Right lobe of liver (tissue), 6 donors: ENCODE results near the gene KIAA1549. TPM values are rescaled to one million over a fixed set of nuclear protein-coding genes. Genes with fewer than 3 reads are reported as not detected.

Experiments used
- ATAC-seq, 4 donors: fragments of 200-7000 bp; cut with Tn5 transposase; one replicate each; pipeline ENCODE4 v1.9.1; 2020; ENCODE audit warnings: mild to moderate bottlenecking in 4 of 4, moderate library complexity in 4 of 4
- DNase-seq, 3 donors: peaks; one replicate each; pipeline ENCODE4 v3.0.0-alpha.2; 2020
- H3K27ac ChIP-seq, 3 donors: fragments of 200-600 bp; one replicate each; pipeline ENCODE4 v1.8.0; 2022
- H3K27me3 ChIP-seq, 2 donors: fragments of 200-600 bp; one replicate each; pipeline ENCODE4 v1.8.0; 2022
- H3K36me3 ChIP-seq, 4 donors: fragments of 200-600 bp; sonication (generic) in 1 of 4; one replicate each; pipeline versions ENCODE4 v1.5.1 to v1.8.0; 2017 to 2022; ENCODE audit warnings: control low read depth in 1 of 4
- H3K4me1 ChIP-seq, 4 donors: fragments of 200-600 bp; sonication (generic) in 1 of 4; one replicate each; pipeline versions ENCODE4 v1.5.1 to v1.8.0; 2017 to 2022; ENCODE audit warnings: control low read depth in 1 of 4
- H3K4me3 ChIP-seq, 3 donors: fragments of 200-600 bp; one replicate each; pipeline ENCODE4 v1.8.0; 2022
- H3K9me3 ChIP-seq, 4 donors: fragments of 200-600 bp; sonication (generic) in 1 of 4; one replicate each; pipeline versions ENCODE4 v1.5.1 to v1.8.0; 2017 to 2022; ENCODE audit warnings: control low read depth in 1 of 4
- POLR2A ChIP-seq: fragments of 450-650 bp; IDR thresholded peaks from one replicate; pipeline ENCODE4 v1.6.1; 2017; ENCODE audit warnings: antibody characterized with exemption, mild to moderate bottlenecking
- WGBS: methylation state at CpG from one replicate; pipeline ENCODE4 v1.1.6; 2018; ENCODE audit warnings: low coverage, low lambda C conversion rate; ENCODE audit not compliant: insufficient coverage; ENCODE audit errors: missing lambda C conversion rate; 5-methylcytosine and 5-hydroxymethylcytosine counted together
- intact Hi-C, 2 donors: fragments of 100-400 bp; cut with DNase I; formaldehyde crosslinking; loops; one replicate each; pipeline versions ENCODE4 v1.11.2 to v1.14.1; 2022
- total RNA-seq, 6 experiments: library from RNA; depleted of rRNA in 2 of 6; stranded (reverse); fragments of >200 nt in 2 of 6; fragmentation: NEBNext Ultra II Directional in 3 of 6; extraction: Animal tissue kit (Norgen Biotek cat#: 25700) in 3 of 6; gene quantifications; one replicate each; pipeline versions ENCODE4 v1.1.0 to v1.2.4, GENCODE V29; 2016 to 2023
- TF ChIP-seq, protein P1 (sequence below), 4 donors: fragments of 200-600 bp in 3 of 4; fragments of 450-650 bp in 1 of 4; IDR thresholded peaks; one replicate each; pipeline versions ENCODE4 v1.5.1 to v1.8.0; 2016 to 2022; ENCODE audit warnings: antibody characterized with exemption in 4 of 4, mild to moderate bottlenecking in 2 of 4
- donor health status: DM: no; HTN: yes; CAD: no.
- donor health status: DM: no; HTN: no; CAD: no.
- donor health status: DM: no; HTN: no; CAD: no.
- donor health status: DM: no; HTN: yes; CAD: no.
- donor health status: DM: no; HTN: yes; CAD: no.

KIAA1549 gene
- total RNA-seq, 6 experiments from 2014 or later, result 0.56 to 1.9 (median 0.68) TPM

DNA sequence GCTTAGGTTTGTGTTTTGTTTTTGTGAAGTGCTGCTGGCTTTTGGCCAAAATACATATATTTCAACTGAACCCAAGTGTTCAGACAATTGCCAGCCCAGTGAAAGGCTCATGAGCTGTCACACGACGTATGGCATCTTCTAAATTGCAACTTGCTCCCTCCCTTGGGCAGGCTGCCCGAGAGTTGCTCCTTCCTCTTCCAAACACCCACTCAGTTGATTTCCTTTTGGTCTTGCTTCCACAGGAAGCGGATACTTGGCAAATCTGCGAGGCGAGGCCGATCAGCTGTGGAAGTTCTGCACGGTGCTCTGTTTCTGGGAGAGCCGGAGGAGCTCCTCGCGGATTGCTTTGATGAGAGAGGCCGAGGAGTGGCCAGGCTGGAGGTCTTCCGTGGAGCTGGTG lies 143.6 kb downstream of the KIAA1549 start:
- Histone ChIP-seq H3K4me1 (no peaks in the 10 kb centered on the region), H3K27me3 (no peaks in the 10 kb centered on the region), H3K36me3 (no peaks in the 10 kb centered on the region), H3K9me3 (no peaks in the 10 kb centered on the region), H3K4me3 (no peak overlapping the region), H3K27ac (no peak overlapping the region)
- peak in 2 of 4 donors; percentile 34 to 41 for ATAC-seq
- intact Hi-C loops, result no loop called here
- WGBS, result 79% methylated on average over 10 of the region's 13 CpGs
- peak in 1 of 3 donors; percentile 23 for DNase-seq
- TF ChIP-seq, protein P1, sequence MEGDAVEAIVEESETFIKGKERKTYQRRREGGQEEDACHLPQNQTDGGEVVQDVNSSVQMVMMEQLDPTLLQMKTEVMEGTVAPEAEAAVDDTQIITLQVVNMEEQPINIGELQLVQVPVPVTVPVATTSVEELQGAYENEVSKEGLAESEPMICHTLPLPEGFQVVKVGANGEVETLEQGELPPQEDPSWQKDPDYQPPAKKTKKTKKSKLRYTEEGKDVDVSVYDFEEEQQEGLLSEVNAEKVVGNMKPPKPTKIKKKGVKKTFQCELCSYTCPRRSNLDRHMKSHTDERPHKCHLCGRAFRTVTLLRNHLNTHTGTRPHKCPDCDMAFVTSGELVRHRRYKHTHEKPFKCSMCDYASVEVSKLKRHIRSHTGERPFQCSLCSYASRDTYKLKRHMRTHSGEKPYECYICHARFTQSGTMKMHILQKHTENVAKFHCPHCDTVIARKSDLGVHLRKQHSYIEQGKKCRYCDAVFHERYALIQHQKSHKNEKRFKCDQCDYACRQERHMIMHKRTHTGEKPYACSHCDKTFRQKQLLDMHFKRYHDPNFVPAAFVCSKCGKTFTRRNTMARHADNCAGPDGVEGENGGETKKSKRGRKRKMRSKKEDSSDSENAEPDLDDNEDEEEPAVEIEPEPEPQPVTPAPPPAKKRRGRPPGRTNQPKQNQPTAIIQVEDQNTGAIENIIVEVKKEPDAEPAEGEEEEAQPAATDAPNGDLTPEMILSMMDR (IDR thresholded peaks at IDR 0.05), result no peak
- TF ChIP-seq POLR2A, result no peak

DNA sequence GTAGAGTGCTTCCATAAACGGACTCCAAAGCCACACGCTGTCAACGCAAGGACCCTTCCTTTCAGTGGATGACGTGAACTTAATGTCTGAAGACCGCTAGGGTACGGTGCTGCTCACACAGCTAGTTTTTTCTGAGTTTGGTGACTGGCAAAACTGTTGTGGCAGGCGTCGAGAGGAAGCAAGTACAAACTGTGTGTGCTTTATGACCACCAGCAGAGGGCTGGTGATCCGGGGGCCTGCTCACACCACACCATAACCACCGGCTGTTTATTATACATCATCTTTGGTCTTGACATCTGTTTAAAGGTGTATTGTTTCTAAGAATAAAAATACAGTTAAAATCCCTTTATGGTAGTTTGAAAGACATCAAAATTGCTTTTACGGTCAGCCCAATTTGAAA lies 146.1 kb downstream of the KIAA1549 start:
- no peak for DNase-seq
- Histone ChIP-seq H3K9me3 (no peaks in the 10 kb centered on the region), H3K4me1 (no peaks in the 10 kb centered on the region), H3K36me3 (no peaks in the 10 kb centered on the region), H3K27me3 (no peaks in the 10 kb centered on the region), H3K27ac (no peak overlapping the region), H3K4me3 (no peak overlapping the region)
- 90% methylated on average over 9 of the region's 11 CpGs for WGBS
- intact Hi-C loops, result no loop called here
- ATAC-seq, result no peak
- TF ChIP-seq, protein P1 (IDR thresholded peaks at IDR 0.05), result no peak
- TF ChIP-seq POLR2A, result no peak

DNA sequence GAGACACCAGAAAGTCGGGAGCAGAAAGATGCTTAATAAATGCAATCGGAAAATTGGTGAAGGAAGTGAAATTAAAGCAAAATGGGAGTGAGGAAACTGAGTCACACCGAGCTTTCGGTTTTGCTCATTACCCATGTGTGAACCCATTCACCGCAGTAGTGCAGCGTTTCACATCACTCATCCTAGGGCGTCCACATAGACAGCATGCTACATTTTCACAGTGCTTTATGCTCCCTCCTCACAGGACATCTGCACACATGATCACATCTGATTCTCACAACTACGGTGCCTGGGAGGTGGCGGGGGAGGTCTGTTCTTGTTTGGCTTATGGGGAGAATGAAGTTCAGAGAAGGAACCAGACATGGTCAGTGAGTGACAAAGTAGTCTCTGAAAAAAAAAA lies 146.6 kb downstream of the KIAA1549 start:
- TF ChIP-seq, protein P1 (IDR thresholded peaks at IDR 0.05), result no peak
- TF ChIP-seq POLR2A, result no peak
- Histone ChIP-seq H3K4me3 (no peak overlapping the region), H3K27ac (no peak overlapping the region), H3K4me1 (no peaks in the 10 kb centered on the region), H3K9me3 (no peaks in the 10 kb centered on the region), H3K36me3 (no peaks in the 10 kb centered on the region), H3K27me3 (no peaks in the 10 kb centered on the region)
- ATAC-seq (no peak), DNase-seq (no peak)
- WGBS, result 82% methylated on average over 9 of the region's 9 CpGs
- intact Hi-C loops, result no loop called here

DNA sequence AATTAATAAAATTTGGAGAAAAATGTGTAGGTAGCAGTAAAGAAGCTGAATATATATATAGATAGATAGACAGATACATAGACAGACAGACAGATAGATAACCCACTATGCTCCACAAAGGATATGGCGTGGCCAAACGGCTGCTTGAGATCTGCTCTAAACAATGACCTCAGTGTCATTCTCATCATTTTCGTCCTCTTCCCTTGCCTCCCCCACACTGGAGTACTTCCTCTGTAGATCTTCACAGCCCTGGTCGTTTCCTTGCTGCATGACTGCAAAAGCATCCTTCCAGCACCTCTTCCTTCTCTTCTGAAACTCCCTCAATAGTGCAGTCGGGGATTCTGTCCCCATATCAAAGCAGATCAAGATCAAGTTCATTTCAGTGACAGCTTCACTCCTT lies 147.6 kb downstream of the KIAA1549 start:
- no peak overlapping the region for H3K27ac ChIP-seq
- TF ChIP-seq, protein P1 (IDR thresholded peaks at IDR 0.05), result no peak
- no peak for TF ChIP-seq POLR2A
- no peaks in the 10 kb centered on the region for H3K36me3 ChIP-seq
- no peaks in the 10 kb centered on the region for H3K4me1 ChIP-seq
- no peak overlapping the region for H3K4me3 ChIP-seq
- ATAC-seq (no peak), DNase-seq (no peak)
- intact Hi-C loops, result no loop called here
- no peaks in the 10 kb centered on the region for H3K9me3 ChIP-seq
- WGBS, result 47% methylated on average over 5 of the region's 5 CpGs
- no peaks in the 10 kb centered on the region for H3K27me3 ChIP-seq

GRCh38 chr7:138832966-138833365 lies 148.2 kb downstream of the KIAA1549 start:
- no peaks in the 10 kb centered on the region for H3K4me1 ChIP-seq
- no peaks in the 10 kb centered on the region for H3K9me3 ChIP-seq
- ATAC-seq (no peak), DNase-seq (no peak)
- WGBS, result 76% methylated on average over 7 of the region's 10 CpGs
- H3K4me3 ChIP-seq, result no peak overlapping the region
- H3K27ac ChIP-seq, result no peak overlapping the region
- TF ChIP-seq POLR2A, result no peak
- TF ChIP-seq, protein P1 (IDR thresholded peaks at IDR 0.05), result no peak
- H3K27me3 ChIP-seq, result no peaks in the 10 kb centered on the region
- H3K36me3 ChIP-seq, result no peaks in the 10 kb centered on the region
- intact Hi-C loops, result no loop called here
